Lower leg skin (tissue), 4 donors: ENCODE data around the gene ACSL6. TPM values are rescaled to one million over a fixed set of nuclear protein-coding genes. Genes with fewer than 3 reads are reported as not detected.
A peak's percentile ranks its signal among the peaks of the same experiment; 100 is the strongest.

ENCODE experiments used
- DNase-seq, 2 donors: peaks; one replicate each; pipeline ENCODE4 v3.0.0-alpha.2; 2019; ENCODE audit warnings: low spot score in 2 of 2
- H3K4me3 ChIP-seq: fragments of 200-600 bp; sonication (generic); 2 replicates; pipeline ENCODE4 v1.5.1; 2017; ENCODE audit warnings: mild to moderate bottlenecking, low read depth; ENCODE audit not compliant: poor library complexity, severe bottlenecking
- CTCF ChIP-seq, 3 donors: fragments of 450-650 bp; IDR thresholded peaks; one replicate each; pipeline ENCODE4 v1.5.1; 2016; ENCODE audit warnings: antibody characterized with exemption in 3 of 3, mild to moderate bottlenecking in 3 of 3, moderate library complexity in 2 of 3
- POLR2A ChIP-seq, 2 donors: fragments of 450-650 bp; IDR thresholded peaks; one replicate each; pipeline ENCODE4 v1.6.1; 2016 to 2017; ENCODE audit warnings: antibody characterized with exemption in 2 of 2, mild to moderate bottlenecking in 1 of 2, moderate library complexity in 1 of 2
- WGBS, 2 donors: methylation state at CpG; one replicate each; pipeline ENCODE4 v1.1.5; 2018; 5-methylcytosine and 5-hydroxymethylcytosine counted together
- intact Hi-C: fragments of 100-400 bp; cut with DNase I; formaldehyde crosslinking; loops from one replicate; pipeline ENCODE4 v1.15.0; 2023; ENCODE audit warnings: low total_unique reads
- total RNA-seq, 4 donors: library from RNA; depleted of rRNA; stranded (reverse); fragments of >200 nt; gene quantifications; one replicate each; pipeline ENCODE4 v1.1.0, GENCODE V29; 2016

ACSL6 gene
- total RNA-seq, 4 donors from 2014 or later, result 0.27 to 0.59 (median 0.32) TPM; not detected in 1

GRCh38 chr5:132058646-132059042 is 47.2 kb upstream of the ACSL6 start:
- TF ChIP-seq CTCF (IDR thresholded peaks at IDR 0.05) (no peak), POLR2A (IDR thresholded peaks at IDR 0.05) (no peak)
- DNase-seq, result peak in 1 of 2 donors; percentile 52
- intact Hi-C loops, result no loop called here
- H3K4me3 ChIP-seq, result no peak overlapping the region
- 87% methylated on average over 6 to 7 of the region's 7 CpGs for WGBS, 2 donors

- intact Hi-C loops, result no loop called here
- peak in 1 of 2 donors; percentile 46 for DNase-seq
These were observed 46.2 kb upstream of the ACSL6 start for GRCh38 chr5:132057498-132058255.

GRCh38 chr5:132056610-132057497 is 45.4 kb upstream of the ACSL6 start:
- WGBS, 2 donors, result 88 to 90% methylated on average over 13 to 14 of the region's 14 CpGs
- intact Hi-C loops, result no loop called here
- no peak overlapping the region for H3K4me3 ChIP-seq
- DNase-seq, result peak; percentile 11 to 74
- TF ChIP-seq POLR2A (IDR thresholded peaks at IDR 0.05) (no peak), CTCF (IDR thresholded peaks at IDR 0.05) (no peak)

More at GRCh38 chr5:132057498-132058255, 46.2 kb upstream of the ACSL6 start:
- no peak overlapping the region for H3K4me3 ChIP-seq
- TF ChIP-seq POLR2A (IDR thresholded peaks at IDR 0.05) (no peak), CTCF (IDR thresholded peaks at IDR 0.05) (no peak)
- 89 to 90% methylated on average over 12 of the region's 12 CpGs for WGBS, 2 donors

GRCh38 chr5:132055808-132056609 is 44.6 kb upstream of the ACSL6 start:
- no peak overlapping the region for H3K4me3 ChIP-seq
- 77 to 78% methylated on average over 10 to 12 of the region's 12 CpGs for WGBS, 2 donors
- intact Hi-C loops, result no loop called here
- TF ChIP-seq CTCF (IDR thresholded peaks at IDR 0.05) (no peak), POLR2A (IDR thresholded peaks at IDR 0.05) (no peak)
- DNase-seq, result peak; percentile 14 to 84

GRCh38 chr5:132055441-132055807 is 44.0 kb upstream of the ACSL6 start:
- TF ChIP-seq CTCF (IDR thresholded peaks at IDR 0.05) (no peak), POLR2A (IDR thresholded peaks at IDR 0.05) (no peak)
- intact Hi-C loops, result no loop called here
- no peak overlapping the region for H3K4me3 ChIP-seq
- WGBS, 2 donors, result 82 to 94% methylated on average over 1 of the region's 1 CpG
- DNase-seq, result peak in 1 of 2 donors; percentile 72
